ENCODE data around the gene RBM20.
A peak's percentile ranks its signal among the peaks of the same experiment; 100 is the strongest.

RBM20 gene

DNA sequence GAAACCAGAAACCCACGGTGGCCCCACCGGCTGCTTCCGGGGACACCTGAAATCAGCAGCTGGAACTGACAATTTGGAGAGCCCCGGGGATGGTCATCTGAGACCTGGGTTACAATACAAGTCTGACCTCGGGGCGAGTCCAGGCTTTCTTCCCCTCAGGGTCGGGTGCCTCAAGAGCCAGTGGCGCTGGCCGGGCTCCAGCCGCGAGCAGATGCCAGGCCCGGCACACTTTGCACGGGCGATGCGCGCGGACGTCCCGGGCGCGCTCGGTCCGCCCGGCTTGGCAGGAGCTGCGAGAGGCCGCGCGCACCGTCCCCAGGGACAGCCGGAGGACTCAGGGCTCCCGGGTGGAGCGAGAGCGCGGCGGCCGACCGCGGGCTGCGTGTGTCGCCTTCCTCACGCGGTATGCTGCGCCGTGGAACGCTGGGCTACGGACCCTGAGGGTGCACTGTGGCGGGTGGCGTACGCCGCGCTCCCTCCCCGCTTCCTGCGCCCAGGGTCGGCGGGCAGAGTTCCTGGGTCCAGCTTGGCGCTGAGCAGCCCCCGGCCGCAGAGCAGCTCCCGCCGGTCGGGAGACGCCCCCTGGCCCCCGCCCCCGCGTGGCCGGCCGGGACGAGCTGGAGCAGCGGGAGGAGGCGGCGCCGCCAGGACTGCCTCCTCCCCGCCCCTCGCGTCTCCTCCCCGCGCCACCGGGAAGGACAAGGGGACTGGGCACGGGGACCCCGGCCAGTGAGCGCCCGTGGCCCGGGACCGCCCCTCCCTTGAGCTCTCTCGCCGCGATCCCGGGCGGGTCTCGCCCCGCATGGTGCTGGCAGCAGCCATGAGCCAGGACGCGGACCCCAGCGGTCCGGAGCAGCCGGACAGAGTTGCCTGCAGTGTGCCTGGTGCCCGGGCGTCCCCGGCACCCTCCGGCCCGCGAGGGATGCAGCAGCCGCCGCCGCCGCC, at the start of gene RBM20:
Gene RBM20, plus strand, starts transcription at position 684 of the 945 bp plus-strand sequence. Its CDS starts 119 bp downstream, at position 803.
- no peak for DNase-seq (ENCODE audit: low spot score)
- peak within 1 kb of the TSS; percentile 87 to 92 for H3K27ac ChIP-seq
- TF ChIP-seq, protein P1, sequence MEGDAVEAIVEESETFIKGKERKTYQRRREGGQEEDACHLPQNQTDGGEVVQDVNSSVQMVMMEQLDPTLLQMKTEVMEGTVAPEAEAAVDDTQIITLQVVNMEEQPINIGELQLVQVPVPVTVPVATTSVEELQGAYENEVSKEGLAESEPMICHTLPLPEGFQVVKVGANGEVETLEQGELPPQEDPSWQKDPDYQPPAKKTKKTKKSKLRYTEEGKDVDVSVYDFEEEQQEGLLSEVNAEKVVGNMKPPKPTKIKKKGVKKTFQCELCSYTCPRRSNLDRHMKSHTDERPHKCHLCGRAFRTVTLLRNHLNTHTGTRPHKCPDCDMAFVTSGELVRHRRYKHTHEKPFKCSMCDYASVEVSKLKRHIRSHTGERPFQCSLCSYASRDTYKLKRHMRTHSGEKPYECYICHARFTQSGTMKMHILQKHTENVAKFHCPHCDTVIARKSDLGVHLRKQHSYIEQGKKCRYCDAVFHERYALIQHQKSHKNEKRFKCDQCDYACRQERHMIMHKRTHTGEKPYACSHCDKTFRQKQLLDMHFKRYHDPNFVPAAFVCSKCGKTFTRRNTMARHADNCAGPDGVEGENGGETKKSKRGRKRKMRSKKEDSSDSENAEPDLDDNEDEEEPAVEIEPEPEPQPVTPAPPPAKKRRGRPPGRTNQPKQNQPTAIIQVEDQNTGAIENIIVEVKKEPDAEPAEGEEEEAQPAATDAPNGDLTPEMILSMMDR (IDR thresholded peaks at IDR 0.05), result no peak

DNA sequence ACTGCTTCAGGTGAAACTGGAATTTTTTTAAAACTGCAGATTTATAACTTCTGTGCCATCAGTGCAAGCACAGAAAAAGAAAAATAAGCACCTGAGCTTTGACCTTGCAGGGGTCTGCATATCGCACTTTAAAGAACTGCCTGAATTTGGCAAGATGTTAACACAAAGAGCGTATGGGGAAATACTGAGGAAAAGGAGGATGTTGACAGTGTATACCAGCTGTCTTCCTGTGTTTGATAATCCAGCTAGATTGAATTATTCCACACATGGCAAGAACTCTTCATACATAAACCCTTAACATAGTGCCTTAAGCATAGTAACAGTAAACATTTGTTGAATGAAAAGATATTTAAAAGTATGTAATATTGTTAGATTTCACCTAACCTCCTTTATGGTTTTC, 46.7 kb upstream of the RBM20 start:
- no peak overlapping the region for H3K27ac ChIP-seq
- TF ChIP-seq, protein P1 (IDR thresholded peaks at IDR 0.05), result no peak
- DNase-seq (ENCODE audit: low spot score), result no peak
- H3K4me3 ChIP-seq, result no peak overlapping the region

More for the DNA sequence above, at the start of gene RBM20:
- peak within 1 kb of the TSS; percentile 81 for H3K4me3 ChIP-seq

DNA sequence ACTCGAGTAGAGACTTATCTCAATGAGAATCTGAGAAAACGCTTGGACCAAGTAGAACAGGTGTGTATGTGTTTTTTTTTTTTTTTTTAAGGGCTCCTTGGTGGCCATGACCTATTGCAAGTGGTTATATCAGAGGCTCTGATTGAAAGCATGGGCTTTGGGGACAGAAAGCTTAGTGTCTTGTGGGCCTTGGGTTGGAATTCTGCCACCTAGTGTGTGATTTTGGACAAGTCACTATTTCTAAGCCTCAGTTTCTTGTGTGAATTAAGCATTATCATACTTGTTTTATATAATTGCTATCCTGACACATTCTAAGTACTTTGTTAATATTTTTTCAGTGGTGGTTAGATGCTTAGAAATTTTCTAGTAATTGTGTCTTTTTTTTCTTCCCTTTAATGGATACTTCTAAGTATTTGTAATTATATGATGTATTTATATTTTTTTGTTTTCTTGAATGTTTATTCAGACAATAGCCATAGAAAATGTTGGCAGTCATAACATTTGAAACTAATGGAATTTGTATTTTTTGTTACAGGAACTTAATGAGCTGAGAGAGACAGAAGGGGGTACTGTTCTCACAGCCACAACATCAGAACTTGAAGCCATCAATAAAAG, 43.5 kb upstream of the RBM20 start:
- TF ChIP-seq, protein P1 (IDR thresholded peaks at IDR 0.05), result no peak
- no peak overlapping the region for H3K4me3 ChIP-seq
- no peak overlapping the region for H3K27ac ChIP-seq
- no peak for DNase-seq (ENCODE audit: low spot score)

DNA sequence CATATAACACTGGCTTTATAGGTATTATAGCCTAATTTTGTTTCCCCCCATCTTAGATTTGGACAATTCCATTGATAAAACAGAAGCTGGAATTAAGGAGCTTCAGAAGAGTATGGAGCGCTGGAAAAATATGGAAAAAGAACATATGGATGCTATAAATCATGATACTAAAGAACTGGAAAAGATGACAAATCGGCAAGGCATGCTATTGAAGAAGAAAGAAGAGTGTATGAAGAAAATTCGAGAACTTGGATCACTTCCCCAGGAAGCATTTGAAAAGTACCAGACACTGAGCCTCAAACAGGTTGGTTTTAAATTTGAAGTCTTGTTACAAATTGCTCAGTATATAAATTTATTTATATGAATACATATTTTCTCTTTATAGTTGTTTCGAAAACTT, 42.6 kb upstream of the RBM20 start:
- TF ChIP-seq, protein P1 (IDR thresholded peaks at IDR 0.05), result no peak

DNA sequence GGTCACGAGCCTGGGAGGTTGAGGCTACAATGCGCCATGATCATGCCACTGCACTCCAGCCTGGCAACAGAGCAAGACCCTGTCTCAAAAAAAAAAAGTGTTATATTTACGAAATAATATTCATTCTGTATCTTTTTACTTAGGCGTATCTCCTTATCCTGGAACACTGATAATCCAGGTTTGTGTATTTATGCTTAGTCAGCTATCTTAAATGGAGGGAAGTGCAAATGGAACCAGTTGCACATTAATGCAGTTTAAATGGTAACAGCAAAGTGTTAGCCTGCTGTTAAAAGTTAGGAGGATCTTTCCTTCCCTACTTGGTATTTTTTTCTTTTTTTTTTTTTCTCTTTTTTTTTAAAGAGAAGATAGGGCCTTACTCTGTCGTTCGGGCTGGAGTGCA, 36.0 kb upstream of the RBM20 start:
- Histone ChIP-seq H3K4me3 (no peak overlapping the region), H3K27ac (no peak overlapping the region)
- no peak for DNase-seq (ENCODE audit: low spot score)
- TF ChIP-seq, protein P1 (IDR thresholded peaks at IDR 0.05), result no peak

More for the DNA sequence above, 42.6 kb upstream of the RBM20 start:
- Histone ChIP-seq H3K27ac (no peak overlapping the region), H3K4me3 (no peak overlapping the region)
- no peak for DNase-seq (ENCODE audit: low spot score)

DNA sequence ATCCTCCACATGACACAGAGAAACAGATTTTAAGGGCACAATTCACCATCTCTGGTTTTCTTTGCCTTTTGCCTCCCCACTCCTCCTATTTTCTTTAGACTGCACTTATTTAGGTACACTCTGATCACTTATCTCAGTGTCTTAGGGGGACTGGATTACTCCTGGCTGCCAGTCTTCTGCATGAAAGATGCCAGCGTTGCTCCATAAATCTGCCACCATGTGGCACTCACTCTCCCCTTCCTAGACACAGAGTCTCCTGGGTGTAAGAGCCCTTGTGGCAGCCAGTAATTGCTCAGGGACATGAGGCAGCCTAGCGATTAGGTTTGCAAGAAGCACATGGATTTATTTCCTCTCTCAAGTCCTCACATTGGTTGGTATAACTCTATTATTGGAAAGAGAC, 34.5 kb upstream of the RBM20 start:
- TF ChIP-seq, protein P1 (IDR thresholded peaks at IDR 0.05), result no peak
- no peak overlapping the region for H3K4me3 ChIP-seq
- no peak overlapping the region for H3K27ac ChIP-seq
- no peak for DNase-seq (ENCODE audit: low spot score)
